Measurements from ENCODE around the gene RGS11.

GRCh38 chr16:261031-261691 is 14.6 kb downstream of the RGS11 start:
- TF ChIP-seq CSRNP3 (CRISPR knock-in tag; IDR thresholded peaks at IDR 0.05) (no peak), OSR1 (CRISPR knock-in tag; IDR thresholded peaks at IDR 0.05) (no peak), ZNF565 (CRISPR knock-in tag; conservative IDR thresholded peaks at IDR 0.05; ENCODE audit: low read depth) (no peak), RARB (CRISPR knock-in tag; IDR thresholded peaks at IDR 0.05) (no peak)
